Uterus (tissue), 4 donors: ENCODE measurements around the gene MBP. TPM values are rescaled to one million over a fixed set of nuclear protein-coding genes. Genes with fewer than 3 reads are reported as not detected.

Experiments
- DNase-seq, 2 donors: peaks; one replicate each; pipeline ENCODE4 v3.0.0-alpha.2; 2019 to 2020
- H3K27ac ChIP-seq, 2 donors: fragments of 200-600 bp; sonication (generic); 1 replicate in 1 of 2; 2 replicates in 1 of 2; pipeline ENCODE4 v1.5.1; 2016 to 2018
- H3K27me3 ChIP-seq, 2 donors: fragments of 200-600 bp; sonication (generic); one replicate each; pipeline ENCODE4 v1.5.1; 2018 to 2019; ENCODE audit warnings: control low read depth in 1 of 2
- H3K36me3 ChIP-seq, 2 donors: fragments of 200-600 bp; sonication (generic); one replicate each; pipeline ENCODE4 v1.5.1; 2019; ENCODE audit warnings: control low read depth in 1 of 2
- H3K4me1 ChIP-seq, 2 donors: fragments of 200-600 bp; sonication (generic); one replicate each; pipeline ENCODE4 v1.5.1; 2018 to 2019; ENCODE audit warnings: control low read depth in 1 of 2
- H3K4me3 ChIP-seq, 2 donors: fragments of 200-600 bp; sonication (generic); 1 replicate in 1 of 2; 2 replicates in 1 of 2; pipeline ENCODE4 v1.5.1; 2018 to 2019; ENCODE audit warnings: mild to moderate bottlenecking in 1 of 2
- H3K9me3 ChIP-seq, 2 donors: fragments of 200-600 bp; sonication (generic); one replicate each; pipeline ENCODE4 v1.5.1; 2019; ENCODE audit warnings: control low read depth in 1 of 2
- CTCF ChIP-seq, 4 experiments: fragments of 200-600 bp in 2 of 4; fragments of 450-650 bp in 2 of 4; sonication (generic) in 2 of 4; IDR thresholded peaks; one replicate each; pipeline ENCODE4 v1.5.1; 2016 to 2019; ENCODE audit warnings: antibody characterized with exemption in 4 of 4, mild to moderate bottlenecking in 2 of 4, moderate library complexity in 1 of 4
- POLR2A ChIP-seq, 2 donors: fragments of 450-650 bp; IDR thresholded peaks; one replicate each; pipeline ENCODE4 v1.6.1; 2016; ENCODE audit warnings: antibody characterized with exemption in 2 of 2, mild to moderate bottlenecking in 1 of 2, moderate library complexity in 1 of 2
- intact Hi-C: fragments of 100-400 bp; cut with DNase I; formaldehyde crosslinking; loops from one replicate; pipeline ENCODE4 v1.15.1; 2023; ENCODE audit warnings: low total_unique reads
- total RNA-seq, 4 donors: library from RNA; depleted of rRNA in 3 of 4; stranded (reverse); fragments of >200 nt in 3 of 4; gene quantifications; one replicate each; pipeline versions ENCODE4 v1.1.0 to v1.2.4, GENCODE V29; 2014 to 2023
- donor health status: DM: yes; HTN: yes; CAD: no.

Gene MBP
- total RNA-seq, 4 donors from 2014 or later: 12.1 to 52.2 (median 19.8) TPM

DNA sequence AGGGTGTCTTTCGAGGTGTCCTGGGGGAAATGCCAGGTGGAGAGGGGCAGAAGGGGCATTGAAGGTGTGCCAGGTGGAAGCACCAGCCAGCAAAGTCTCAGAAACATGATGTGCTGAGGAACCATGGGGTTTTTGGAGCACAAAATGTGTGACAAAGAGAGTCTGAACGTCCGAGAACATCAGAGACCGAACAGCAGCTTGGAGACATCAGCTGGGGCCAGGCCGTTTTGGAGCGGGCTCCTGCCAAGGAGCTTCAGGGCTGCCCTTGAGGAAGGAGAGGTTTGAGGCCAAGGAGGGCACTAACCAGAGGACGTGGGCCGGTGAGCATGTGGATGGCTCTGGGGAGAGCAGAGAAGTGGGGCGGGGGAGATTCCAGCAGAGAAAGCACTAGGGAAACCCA, 5.3 kb upstream of the MBP start:
- no peak overlapping the region for H3K27ac ChIP-seq
- H3K4me1 ChIP-seq: no peaks in the 10 kb centered on the region
- H3K9me3 ChIP-seq: no peaks in the 10 kb centered on the region
- no peaks in the 10 kb centered on the region for H3K36me3 ChIP-seq
- intact Hi-C loops: no loop called here
- H3K4me3 ChIP-seq: no peak overlapping the region
- no peak for DNase-seq
- no peak for TF ChIP-seq CTCF (IDR thresholded peaks at IDR 0.05)
- TF ChIP-seq POLR2A (IDR thresholded peaks at IDR 0.05): no peak
- no peaks in the 10 kb centered on the region for H3K27me3 ChIP-seq

DNA sequence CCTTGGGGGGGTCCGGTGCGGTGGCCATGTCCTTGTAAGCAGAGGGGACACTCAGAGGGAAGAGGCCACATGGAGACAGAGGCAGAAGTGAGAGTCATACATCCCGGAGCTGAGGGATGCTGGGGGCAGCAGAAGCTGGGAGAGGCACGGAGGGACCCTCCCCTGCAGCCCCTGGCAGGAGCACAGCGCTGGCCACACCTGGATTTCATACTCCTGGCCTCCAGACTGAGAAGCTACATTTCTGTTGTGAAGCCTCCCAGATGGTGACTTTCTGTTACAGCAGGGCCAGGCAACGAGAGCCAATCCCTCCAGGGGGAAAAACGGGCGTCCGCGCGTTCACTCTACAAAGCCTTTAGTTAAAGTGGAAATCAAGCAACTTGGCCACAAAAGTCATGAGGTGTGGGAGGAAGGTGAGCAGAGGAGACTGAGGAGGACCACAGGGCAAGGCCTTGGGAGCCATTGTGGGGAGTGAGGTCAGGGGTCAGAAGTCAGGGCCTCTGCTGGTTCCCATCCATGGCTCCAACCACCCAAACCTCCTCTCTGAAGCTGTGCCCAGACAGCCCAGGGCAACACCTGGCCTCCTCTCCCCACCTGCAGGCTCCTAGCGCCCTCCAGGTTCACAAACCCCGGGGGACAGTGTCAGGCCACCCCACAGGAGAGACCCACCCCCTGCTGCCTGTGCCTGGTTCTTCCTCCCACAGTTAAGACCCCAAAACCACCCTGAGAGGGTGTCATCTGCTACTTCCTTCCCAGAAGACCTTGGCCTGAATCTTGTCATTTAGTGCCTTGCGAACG, 4.5 kb upstream of the MBP start:
- H3K4me3 ChIP-seq: no peak overlapping the region
- no peak overlapping the region for H3K27ac ChIP-seq
- TF ChIP-seq POLR2A (IDR thresholded peaks at IDR 0.05) (no peak), CTCF (IDR thresholded peaks at IDR 0.05) (no peak)
- intact Hi-C loops: no loop called here
- no peaks in the 10 kb centered on the region for H3K9me3 ChIP-seq
- no peaks in the 10 kb centered on the region for H3K27me3 ChIP-seq
- no peak for DNase-seq
- H3K36me3 ChIP-seq: no peaks in the 10 kb centered on the region
- H3K4me1 ChIP-seq: no peaks in the 10 kb centered on the region

GRCh38 chr18:77136076-77136718, 3.6 kb upstream of the MBP start:
- Histone ChIP-seq H3K36me3 (no peaks in the 10 kb centered on the region), H3K9me3 (no peaks in the 10 kb centered on the region), H3K27ac (no peak overlapping the region), H3K4me3 (no peak overlapping the region), H3K4me1 (no peaks in the 10 kb centered on the region), H3K27me3 (no peaks in the 10 kb centered on the region)
- intact Hi-C loops: no loop called here
- no peak for DNase-seq
- TF ChIP-seq POLR2A (IDR thresholded peaks at IDR 0.05): no peak
- TF ChIP-seq CTCF (IDR thresholded peaks at IDR 0.05): no peak

DNA sequence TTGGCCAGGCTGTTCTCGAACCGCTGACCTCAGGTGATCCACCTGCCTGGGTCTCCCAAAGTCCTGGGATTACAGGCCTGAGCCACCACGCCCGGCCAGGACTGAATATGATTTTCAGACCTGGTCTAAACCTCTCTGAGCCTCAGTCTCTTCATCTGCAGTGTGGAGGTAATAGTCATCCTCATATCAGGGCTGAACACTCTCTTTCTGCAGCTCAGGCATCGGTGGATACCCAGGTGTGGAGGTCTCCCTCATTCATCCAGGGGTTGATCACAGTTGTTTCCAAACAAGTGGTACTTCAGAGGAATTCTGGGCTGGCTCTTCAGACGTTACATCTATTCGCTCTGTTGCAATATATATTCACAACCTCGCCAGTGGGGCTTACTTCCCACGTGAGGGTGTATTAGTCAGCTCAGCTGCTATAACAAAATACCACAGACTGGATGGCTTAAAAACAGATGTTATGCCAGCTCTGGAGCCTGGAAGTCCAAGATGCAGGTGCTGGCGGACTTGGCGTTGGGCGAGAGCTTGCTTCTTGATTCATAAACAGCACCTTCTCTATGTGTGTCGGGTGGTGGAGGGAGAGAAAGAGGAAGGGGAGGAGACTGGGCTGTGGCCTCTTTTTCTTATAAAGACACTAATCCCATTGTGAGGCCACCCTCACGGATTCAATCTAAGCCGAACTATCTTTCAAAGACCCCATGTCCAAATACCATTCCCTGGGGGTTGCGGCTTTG, 2.9 kb upstream of the MBP start:
- Histone ChIP-seq H3K36me3 (no peaks in the 10 kb centered on the region), H3K4me3 (no peak overlapping the region), H3K27ac (no peak overlapping the region), H3K9me3 (no peaks in the 10 kb centered on the region), H3K27me3 (no peaks in the 10 kb centered on the region), H3K4me1 (no peaks in the 10 kb centered on the region)
- TF ChIP-seq POLR2A (IDR thresholded peaks at IDR 0.05) (no peak), CTCF (IDR thresholded peaks at IDR 0.05) (no peak)
- no peak for DNase-seq
- intact Hi-C loops: no loop called here

DNA sequence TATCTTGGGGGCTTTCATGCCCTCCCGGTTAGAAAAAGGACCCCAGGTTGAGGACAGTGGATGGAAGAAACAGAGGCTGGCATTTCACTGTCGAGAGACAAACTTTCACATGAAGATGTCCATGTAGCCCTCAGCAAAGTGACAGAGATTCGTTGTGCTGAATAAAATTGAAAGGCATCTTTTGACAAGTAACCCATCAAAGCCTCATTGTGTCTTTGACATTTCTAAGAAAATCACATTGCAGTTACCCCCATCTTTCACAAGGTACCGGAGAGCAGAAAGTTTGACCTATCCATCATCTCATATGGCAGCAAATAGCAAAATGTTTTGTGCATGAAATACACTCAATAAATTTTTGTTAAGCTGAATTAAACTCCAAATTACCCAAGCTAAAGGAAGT, 2.0 kb upstream of the MBP start:
- TF ChIP-seq POLR2A (IDR thresholded peaks at IDR 0.05): no peak
- no peak for TF ChIP-seq CTCF (IDR thresholded peaks at IDR 0.05)
- no peaks in the 10 kb centered on the region for H3K36me3 ChIP-seq
- DNase-seq: no peak
- no peaks in the 10 kb centered on the region for H3K9me3 ChIP-seq
- H3K4me3 ChIP-seq: no peak overlapping the region
- intact Hi-C loops: no loop called here
- H3K27ac ChIP-seq: peak overlapping the region; percentile 90 to 91
- H3K4me1 ChIP-seq: no peaks in the 10 kb centered on the region
- no peaks in the 10 kb centered on the region for H3K27me3 ChIP-seq
